Loucy (cell line): ENCODE measurements around the gene PRSS21.

ENCODE experiments used
- H2AFZ ChIP-seq: fragments of 200-600 bp; sonication (generic); 2 replicates; pipeline ENCODE4 v1.6.0; 2016; ENCODE audit warnings: antibody characterized with exemption, mild to moderate bottlenecking, low read length, moderate library complexity
- H3F3A ChIP-seq: fragments of 200-600 bp; 2 replicates; pipeline ENCODE4 v1.6.0; 2016; ENCODE audit warnings: antibody characterized with exemption, low read depth, mild to moderate bottlenecking
- H3K27me3 ChIP-seq: fragments of 200-600 bp; sonication (generic); 2 replicates; pipeline ENCODE4 v1.6.1; 2014; ENCODE audit warnings: low read length, mild to moderate bottlenecking; ENCODE audit not compliant: insufficient read depth, poor library complexity, severe bottlenecking
- H3K36me3 ChIP-seq: fragments of 200-600 bp; sonication (generic); 2 replicates; pipeline ENCODE4 v1.6.1; 2016; ENCODE audit warnings: low read length; ENCODE audit not compliant: insufficient read depth
- H3K4me1 ChIP-seq: fragments of 200-600 bp; sonication (generic); 2 replicates; pipeline ENCODE4 v1.5.1; 2014; ENCODE audit warnings: low read length, mild to moderate bottlenecking; ENCODE audit not compliant: insufficient read depth, poor library complexity, severe bottlenecking
- H3K4me2 ChIP-seq: fragments of 200-600 bp; sonication (generic); 2 replicates; pipeline ENCODE4 v1.6.0; 2014; ENCODE audit warnings: antibody characterized with exemption, low read length, low read depth, mild to moderate bottlenecking; ENCODE audit not compliant: poor library complexity, severe bottlenecking
- H3K4me3 ChIP-seq: fragments of 200-600 bp; sonication (generic); 2 replicates; pipeline ENCODE4 v1.5.1; 2014; ENCODE audit warnings: low read length, mild to moderate bottlenecking, mixed read lengths; ENCODE audit not compliant: poor library complexity, severe bottlenecking
- H3K79me2 ChIP-seq: fragments of 200-600 bp; sonication (generic); 2 replicates; pipeline ENCODE4 v1.6.1; 2014; ENCODE audit warnings: low read length; ENCODE audit not compliant: insufficient read depth
- H3K9ac ChIP-seq: fragments of 200-600 bp; sonication (generic); 2 replicates; pipeline ENCODE4 v1.6.0; 2014; ENCODE audit warnings: mild to moderate bottlenecking, low read depth, low read length, moderate library complexity; ENCODE audit not compliant: poor library complexity, severe bottlenecking
- H3K9me2 ChIP-seq: fragments of 200-600 bp; sonication (generic); replicated peaks from 2 replicates; pipeline ENCODE4 v1.6.1; 2016; ENCODE audit warnings: low read depth, low read length, mixed read lengths
- H3K9me3 ChIP-seq: fragments of 200-600 bp; sonication (generic); 2 replicates; pipeline ENCODE4 v1.6.1; 2014; ENCODE audit warnings: mild to moderate bottlenecking, antibody characterized with exemption, low read length, low read depth; ENCODE audit not compliant: insufficient read depth
- H4K20me1 ChIP-seq: fragments of 200-600 bp; sonication (generic); 2 replicates; pipeline ENCODE4 v1.6.0; 2014; ENCODE audit warnings: antibody characterized with exemption, low read length, mild to moderate bottlenecking; ENCODE audit not compliant: insufficient read depth, poor library complexity, severe bottlenecking
- CTCF ChIP-seq: fragments of 200-600 bp; sonication (generic); conservative IDR thresholded peaks from 2 replicates; pipeline ENCODE4 v1.5.1; 2014; ENCODE audit warnings: mild to moderate bottlenecking, antibody characterized with exemption, low read length
- EZH2phosphoT487 ChIP-seq: fragments of 200-600 bp; IDR thresholded peaks from 2 replicates; pipeline ENCODE4 v1.6.1; 2018; ENCODE audit warnings: antibody characterized with exemption, mild to moderate bottlenecking, moderate library complexity, borderline replicate concordance

The PRSS21 gene

GRCh38 chr16:2799205-2799858 lies 17.7 kb upstream of the PRSS21 start:
- no peaks in the 10 kb centered on the region for H3F3A ChIP-seq

GRCh38 chr16:2799859-2800226 lies 17.2 kb upstream of the PRSS21 start:
- Histone ChIP-seq H3F3A (no peaks in the 10 kb centered on the region), H3K9ac (no peak overlapping the region), H2AFZ (no peak overlapping the region), H3K36me3 (no peaks in the 10 kb centered on the region), H3K4me1 (no peaks in the 10 kb centered on the region), H4K20me1 (no peaks in the 10 kb centered on the region), H3K27me3 (no peaks in the 10 kb centered on the region), H3K9me3 (no peaks in the 10 kb centered on the region; the same call in 1 of the 2 replicates), H3K4me3 (no peak overlapping the region), H3K9me2 (no peaks in the 10 kb centered on the region), H3K79me2 (no peaks in the 10 kb centered on the region), H3K4me2 (no peak overlapping the region)
- TF ChIP-seq CTCF (no peak), EZH2phosphoT487 (no peak)

More at GRCh38 chr16:2799205-2799858, 17.7 kb upstream of the PRSS21 start:
- H3K27me3 ChIP-seq = no peaks in the 10 kb centered on the region
- H3K9me3 ChIP-seq = no peaks in the 10 kb centered on the region
- H3K4me2 ChIP-seq = no peak overlapping the region
- H4K20me1 ChIP-seq = no peaks in the 10 kb centered on the region
- no peak overlapping the region for H3K9ac ChIP-seq
- no peak overlapping the region for H3K4me3 ChIP-seq
- H3K36me3 ChIP-seq = no peaks in the 10 kb centered on the region
- H2AFZ ChIP-seq = no peak overlapping the region
- H3K4me1 ChIP-seq = no peaks in the 10 kb centered on the region
- TF ChIP-seq CTCF (no peak), EZH2phosphoT487 (no peak)
- no peaks in the 10 kb centered on the region for H3K9me2 ChIP-seq
- H3K79me2 ChIP-seq = no peaks in the 10 kb centered on the region

GRCh38 chr16:2803545-2804195 lies 13.4 kb upstream of the PRSS21 start:
- Histone ChIP-seq H3K4me1 (no peaks in the 10 kb centered on the region), H3K9me2 (no peaks in the 10 kb centered on the region), H2AFZ (no peak overlapping the region), H3K36me3 (no peaks in the 10 kb centered on the region), H3K9ac (no peak overlapping the region), H3K79me2 (no peaks in the 10 kb centered on the region), H3K4me3 (no peak overlapping the region), H3F3A (no peaks in the 10 kb centered on the region), H3K9me3 (no peaks in the 10 kb centered on the region; the same call in 1 of the 2 replicates), H3K4me2 (no peak overlapping the region), H3K27me3 (no peaks in the 10 kb centered on the region), H4K20me1 (no peaks in the 10 kb centered on the region)
- no peak for TF ChIP-seq CTCF
- TF ChIP-seq EZH2phosphoT487 = no peak
